Sigmoid colon (tissue), 3 donors: ENCODE measurements around the gene UBR1.
"Not testable (repeated sequence)": the region's sequence is repeated elsewhere in the genome, so short reads cannot be mapped to it uniquely, and the experiment has no call there.

Source experiments
- CTCF ChIP-seq, 4 experiments: fragments of 450-650 bp in 3 of 4; fragments of 200-600 bp in 1 of 4; IDR thresholded peaks; one replicate each; pipeline ENCODE4 v1.5.1; 2016 to 2019; ENCODE audit warnings: antibody characterized with exemption in 4 of 4, mild to moderate bottlenecking in 3 of 4, moderate library complexity in 2 of 4
- POLR2A ChIP-seq, 2 donors: fragments of 450-650 bp; IDR thresholded peaks; one replicate each; pipeline ENCODE4 v1.6.1; 2016; ENCODE audit warnings: antibody characterized with exemption in 2 of 2, mild to moderate bottlenecking in 2 of 2, moderate library complexity in 2 of 2

- TF ChIP-seq CTCF, POLR2A (IDR thresholded peaks at IDR 0.05): not testable (repeated sequence)
Observed at GRCh38 chr15:43004886-43005595, 100.8 kb downstream of the UBR1 start.
